ENCODE data around the gene CCNY. TPM values are rescaled to one million over a fixed set of nuclear protein-coding genes. Genes with fewer than 3 reads are reported as not detected.

CCNY gene
- total and polyA plus RNA-seq, 9 donors: 48.0 to 99.6 (median 89.1) TPM

GRCh38 chr10:35437829-35438228, 101.5 kb downstream of the CCNY start:
- no peaks in the 10 kb centered on the region for H3K27me3 ChIP-seq (ENCODE audit: control insufficient read depth, insufficient read depth, low read length)
- no peak overlapping the region for H3K27ac ChIP-seq (ENCODE audit: low read length)
- peaks cover 2% of the 10 kb centered on the region for H3K4me1 ChIP-seq (ENCODE audit: control insufficient read depth, insufficient read depth, low read length)
- no peak overlapping the region for H3K4me3 ChIP-seq (ENCODE audit: low read length)
- H3K36me3 ChIP-seq (ENCODE audit: control insufficient read depth, insufficient read depth, low read length): no peaks in the 10 kb centered on the region
- DNase-seq: no peak
- WGBS (ENCODE audit: insufficient coverage): 100% methylated on average over 4 of the region's 4 CpGs
- H3K9me3 ChIP-seq (replicated peaks; ENCODE audit: control insufficient read depth, low read depth, low read length): peaks cover 14% of the 10 kb centered on the region

GRCh38 chr10:35438718-35439571, 102.6 kb downstream of the CCNY start:
- peaks cover 2% of the 10 kb centered on the region for H3K36me3 ChIP-seq (ENCODE audit: control insufficient read depth, insufficient read depth, low read length)
- H3K27ac ChIP-seq (ENCODE audit: low read length): no peak overlapping the region
- H3K9me3 ChIP-seq (replicated peaks; ENCODE audit: control insufficient read depth, low read depth, low read length): peaks cover 22% of the 10 kb centered on the region
- no peak overlapping the region for H3K4me3 ChIP-seq (ENCODE audit: low read length)
- no peaks in the 10 kb centered on the region for H3K27me3 ChIP-seq (ENCODE audit: control insufficient read depth, insufficient read depth, low read length)
- no peak for DNase-seq
- peaks cover 2% of the 10 kb centered on the region for H3K4me1 ChIP-seq (ENCODE audit: control insufficient read depth, insufficient read depth, low read length)
- WGBS (ENCODE audit: insufficient coverage): no CpG with 5 or more reads among the region's 3 CpGs

- Histone ChIP-seq H3K4me3 (ENCODE audit: low read length) (no peak overlapping the region), H3K4me1 (ENCODE audit: control insufficient read depth, insufficient read depth, low read length) (no peaks in the 10 kb centered on the region), H3K27me3 (ENCODE audit: control insufficient read depth, insufficient read depth, low read length) (no peaks in the 10 kb centered on the region), H3K36me3 (ENCODE audit: control insufficient read depth, insufficient read depth, low read length) (peaks cover 4% of the 10 kb centered on the region), H3K27ac (ENCODE audit: low read length) (no peak overlapping the region), H3K9me3 (replicated peaks; ENCODE audit: control insufficient read depth, low read depth, low read length) (peaks cover 31% of the 10 kb centered on the region)
- no peak for DNase-seq
- no CpG with 5 or more reads among the region's 2 CpGs for whole genome bisulfite sequencing (ENCODE audit: insufficient coverage)
Observed at GRCh38 chr10:35440016-35440415, 103.7 kb downstream of the CCNY start.

GRCh38 chr10:35442028-35442427, 105.7 kb downstream of the CCNY start:
- WGBS (ENCODE audit: insufficient coverage): 83% methylated on average over 1 of the region's 1 CpG
- peaks cover 32% of the 10 kb centered on the region for H3K9me3 ChIP-seq (replicated peaks; ENCODE audit: control insufficient read depth, low read depth, low read length)
- peaks cover 4% of the 10 kb centered on the region for H3K36me3 ChIP-seq (ENCODE audit: control insufficient read depth, insufficient read depth, low read length)
- no peak overlapping the region for H3K4me3 ChIP-seq (ENCODE audit: low read length)
- no peak overlapping the region for H3K27ac ChIP-seq (ENCODE audit: low read length)
- H3K27me3 ChIP-seq (ENCODE audit: control insufficient read depth, insufficient read depth, low read length): no peaks in the 10 kb centered on the region
- H3K4me1 ChIP-seq (ENCODE audit: control insufficient read depth, insufficient read depth, low read length): peaks cover 3% of the 10 kb centered on the region
- no peak for DNase-seq

GRCh38 chr10:35442592-35442991, 106.3 kb downstream of the CCNY start:
- H3K27me3 ChIP-seq (ENCODE audit: control insufficient read depth, insufficient read depth, low read length): no peaks in the 10 kb centered on the region
- DNase-seq: no peak
- peaks cover 32% of the 10 kb centered on the region for H3K9me3 ChIP-seq (replicated peaks; ENCODE audit: control insufficient read depth, low read depth, low read length)
- H3K36me3 ChIP-seq (ENCODE audit: control insufficient read depth, insufficient read depth, low read length): peaks cover 4% of the 10 kb centered on the region
- no CpG with 5 or more reads among the region's 4 CpGs for WGBS (ENCODE audit: insufficient coverage)
- no peak overlapping the region for H3K4me3 ChIP-seq (ENCODE audit: low read length)
- H3K27ac ChIP-seq (ENCODE audit: low read length): no peak overlapping the region
- peaks cover 4% of the 10 kb centered on the region for H3K4me1 ChIP-seq (ENCODE audit: control insufficient read depth, insufficient read depth, low read length)

- Histone ChIP-seq H3K9me3 (replicated peaks; ENCODE audit: control insufficient read depth, low read depth, low read length) (peaks cover 29% of the 10 kb centered on the region), H3K27me3 (ENCODE audit: control insufficient read depth, insufficient read depth, low read length) (no peaks in the 10 kb centered on the region), H3K36me3 (ENCODE audit: control insufficient read depth, insufficient read depth, low read length) (peaks cover 4% of the 10 kb centered on the region), H3K4me3 (ENCODE audit: low read length) (no peak overlapping the region), H3K27ac (ENCODE audit: low read length) (no peak overlapping the region), H3K4me1 (ENCODE audit: control insufficient read depth, insufficient read depth, low read length) (peaks cover 15% of the 10 kb centered on the region)
- DNase-seq: no peak
- 89% methylated on average over 1 of the region's 3 CpGs for WGBS (ENCODE audit: insufficient coverage)
Observed at GRCh38 chr10:35443858-35444257, 107.5 kb downstream of the CCNY start.

- 91% methylated on average over 2 of the region's 4 CpGs for WGBS (ENCODE audit: insufficient coverage)
- H3K4me3 ChIP-seq (ENCODE audit: low read length): no peak overlapping the region
- H3K27ac ChIP-seq (ENCODE audit: low read length): peak overlapping the region; percentile 52
- no peaks in the 10 kb centered on the region for H3K27me3 ChIP-seq (ENCODE audit: control insufficient read depth, insufficient read depth, low read length)
- peaks cover 26% of the 10 kb centered on the region for H3K9me3 ChIP-seq (replicated peaks; ENCODE audit: control insufficient read depth, low read depth, low read length)
- H3K36me3 ChIP-seq (ENCODE audit: control insufficient read depth, insufficient read depth, low read length): peaks cover 4% of the 10 kb centered on the region
- peaks cover 30% of the 10 kb centered on the region for H3K4me1 ChIP-seq (ENCODE audit: control insufficient read depth, insufficient read depth, low read length)
- no peak for DNase-seq
Observed at GRCh38 chr10:35445150-35445884, 109.0 kb downstream of the CCNY start.

GRCh38 chr10:35446439-35446838, 110.1 kb downstream of the CCNY start:
- Histone ChIP-seq H3K9me3 (replicated peaks; ENCODE audit: control insufficient read depth, low read depth, low read length) (peaks cover 26% of the 10 kb centered on the region), H3K4me1 (ENCODE audit: control insufficient read depth, insufficient read depth, low read length) (peaks cover 32% of the 10 kb centered on the region), H3K27me3 (ENCODE audit: control insufficient read depth, insufficient read depth, low read length) (no peaks in the 10 kb centered on the region), H3K4me3 (ENCODE audit: low read length) (no peak overlapping the region), H3K27ac (ENCODE audit: low read length) (peak overlapping the region; percentile 42), H3K36me3 (ENCODE audit: control insufficient read depth, insufficient read depth, low read length) (peaks cover 4% of the 10 kb centered on the region)
- no CpG with 5 or more reads among the region's 2 CpGs for WGBS (ENCODE audit: insufficient coverage)
- no peak for DNase-seq

GRCh38 chr10:35447693-35448407, 111.5 kb downstream of the CCNY start:
- peaks cover 35% of the 10 kb centered on the region for H3K4me1 ChIP-seq (ENCODE audit: control insufficient read depth, insufficient read depth, low read length)
- H3K36me3 ChIP-seq (ENCODE audit: control insufficient read depth, insufficient read depth, low read length): peaks cover 4% of the 10 kb centered on the region
- peaks cover 18% of the 10 kb centered on the region for H3K9me3 ChIP-seq (replicated peaks; ENCODE audit: control insufficient read depth, low read depth, low read length)
- no peak for DNase-seq
- no peak overlapping the region for H3K4me3 ChIP-seq (ENCODE audit: low read length)
- H3K27me3 ChIP-seq (ENCODE audit: control insufficient read depth, insufficient read depth, low read length): no peaks in the 10 kb centered on the region
- peak overlapping the region; percentile 48 for H3K27ac ChIP-seq (ENCODE audit: low read length)
- WGBS (ENCODE audit: insufficient coverage): 56% methylated on average over 4 of the region's 14 CpGs

Measured in muscle of leg (tissue), 11 donors.